Liver (tissue), 9 donors: ENCODE data around the gene DDX20. TPM values are rescaled to one million over a fixed set of nuclear protein-coding genes. Genes with fewer than 3 reads are reported as not detected.

ENCODE experiments used
- DNase-seq: peaks from one replicate; pipeline ENCODE4 v3.0.0-alpha.2; 2017; ENCODE audit warnings: low spot score
- H3K27ac ChIP-seq, 2 donors: one replicate each; pipeline ENCODE4 v1.7.0; 2013; ENCODE audit warnings: inconsistent platforms in 2 of 2, low read length in 2 of 2, control low read depth in 1 of 2, low read depth in 1 of 2, mild to moderate bottlenecking in 1 of 2
- H3K27me3 ChIP-seq, 4 donors: one replicate each; pipeline versions ENCODE4 v1.6.1 to v1.7.0; 2013; ENCODE audit warnings: low read length in 3 of 4, inconsistent platforms in 1 of 4, mild to moderate bottlenecking in 1 of 4, moderate library complexity in 1 of 4; ENCODE audit not compliant: control insufficient read depth in 4 of 4, insufficient read depth in 4 of 4
- H3K36me3 ChIP-seq, 4 donors: one replicate each; pipeline versions ENCODE4 v1.6.1 to v1.7.0; 2013; ENCODE audit warnings: low read length in 3 of 4, mild to moderate bottlenecking in 3 of 4, low read depth in 1 of 4, moderate library complexity in 1 of 4; ENCODE audit not compliant: control insufficient read depth in 4 of 4, insufficient read depth in 3 of 4
- H3K4me1 ChIP-seq, 4 donors: one replicate each; pipeline versions ENCODE4 v1.6.1 to v1.7.0; 2013; ENCODE audit warnings: low read length in 3 of 4, mild to moderate bottlenecking in 3 of 4, moderate library complexity in 1 of 4; ENCODE audit not compliant: control insufficient read depth in 4 of 4, insufficient read depth in 4 of 4
- H3K4me3 ChIP-seq, 3 donors: one replicate each; pipeline versions ENCODE4 v1.6.1 to v1.7.0; 2013; ENCODE audit warnings: low read length in 3 of 3, control low read depth in 1 of 3, low read depth in 1 of 3, mild to moderate bottlenecking in 1 of 3
- H3K9ac ChIP-seq, 2 donors: one replicate each; pipeline ENCODE4 v1.7.0; 2013; ENCODE audit warnings: low read length in 2 of 2, mild to moderate bottlenecking in 2 of 2, moderate library complexity in 2 of 2, control low read depth in 1 of 2, low read depth in 1 of 2
- H3K9me3 ChIP-seq, 4 donors: one replicate each; pipeline versions ENCODE4 v1.6.1 to v1.7.0; 2013; ENCODE audit warnings: low read length in 3 of 4; ENCODE audit not compliant: control insufficient read depth in 4 of 4
- EGR1 ChIP-seq, 2 donors: IDR thresholded peaks; 2 replicates each; pipeline ENCODE4 v1.6.1; 2016 to 2018; ENCODE audit warnings: antibody characterized with exemption in 2 of 2, low read depth in 2 of 2
- FOXA2 ChIP-seq: IDR thresholded peaks from 2 replicates; pipeline ENCODE4 v1.6.1; 2016; ENCODE audit warnings: antibody characterized with exemption
- GABPA ChIP-seq, 2 donors: IDR thresholded peaks in 1 of 2; conservative IDR thresholded peaks in 1 of 2; 2 replicates each; pipeline ENCODE4 v1.6.1; 2016; ENCODE audit warnings: antibody characterized with exemption in 2 of 2, mild to moderate bottlenecking in 1 of 2, moderate library complexity in 1 of 2
- HNF4A ChIP-seq, 2 donors: conservative IDR thresholded peaks; 2 replicates each; pipeline ENCODE4 v1.6.1; 2016; ENCODE audit warnings: antibody characterized with exemption in 2 of 2, mild to moderate bottlenecking in 2 of 2
- HNF4G ChIP-seq: IDR thresholded peaks from 2 replicates; pipeline ENCODE4 v1.6.1; 2016; ENCODE audit warnings: antibody characterized with exemption
- JUND ChIP-seq, 2 donors: IDR thresholded peaks; 2 replicates each; pipeline ENCODE4 v1.6.1; 2016; ENCODE audit warnings: antibody characterized with exemption in 2 of 2
- NR2F2 ChIP-seq: IDR thresholded peaks from 2 replicates; pipeline ENCODE4 v1.6.1; 2016; ENCODE audit warnings: antibody characterized with exemption
- RAD21 ChIP-seq, 2 donors: IDR thresholded peaks; 2 replicates each; pipeline ENCODE4 v1.6.1; 2016; ENCODE audit warnings: antibody characterized with exemption in 2 of 2, mild to moderate bottlenecking in 2 of 2
- RXRA ChIP-seq, 2 donors: IDR thresholded peaks; 2 replicates each; pipeline ENCODE4 v1.6.1; 2017 to 2018; ENCODE audit warnings: antibody characterized with exemption in 2 of 2, mild to moderate bottlenecking in 1 of 2
- SP1 ChIP-seq: IDR thresholded peaks from 2 replicates; pipeline ENCODE4 v1.6.1; 2018; ENCODE audit warnings: antibody characterized with exemption, mild to moderate bottlenecking
- TAF1 ChIP-seq: conservative IDR thresholded peaks from 2 replicates; pipeline ENCODE4 v1.6.1; 2016; ENCODE audit warnings: antibody characterized with exemption, mild to moderate bottlenecking
- YY1 ChIP-seq: IDR thresholded peaks from 2 replicates; pipeline ENCODE4 v1.6.1; 2016; ENCODE audit warnings: antibody characterized with exemption, mild to moderate bottlenecking
- WGBS: extraction: QIAGEN DNeasy Blood & Tissue Kit; methylation state at CpG from one replicate; pipeline ENCODE4 v1.1.7; 2013; 5-methylcytosine and 5-hydroxymethylcytosine counted together
- polyA plus RNA-seq, 2 donors: library from polyadenylated mRNA; stranded (reverse) in 1 of 2; unstranded in 1 of 2; fragments of 200-250 nt in 1 of 2; fragments of >200 nt in 1 of 2; fragmentation: Nextera tagmentation in 1 of 2; extraction: Ambion mirVana in 1 of 2; gene quantifications; one replicate each; pipeline versions ENCODE4 v1.2.1 to v1.2.3, GENCODE V29; 2013 to 2015
- total RNA-seq, 2 donors: library from RNA; depleted of rRNA; stranded (reverse); fragments of >200 nt; gene quantifications; one replicate each; pipeline ENCODE4 v1.2.3, GENCODE V29; 2014
- TF ChIP-seq, protein P1 (sequence below): fragments of 150-350 bp; IDR thresholded peaks from 2 replicates; pipeline ENCODE4 v1.5.1; 2017; ENCODE audit warnings: improper control_type of control experiment, low read depth, low read length; ENCODE audit not compliant: missing input control
- TF ChIP-seq, protein P2 (sequence below): IDR thresholded peaks from 2 replicates; pipeline ENCODE4 v1.6.1; 2016; ENCODE audit warnings: antibody characterized with exemption, mild to moderate bottlenecking
- TF ChIP-seq, protein P3 (sequence below): IDR thresholded peaks from 2 replicates; pipeline ENCODE4 v1.6.1; 2016; ENCODE audit warnings: antibody characterized with exemption
- donor health status: healthy.
- donor health status: healthy.
- donor health status: healthy.
- donor health status: healthy.
- donor health status: healthy.

Gene DDX20
- total and polyA plus RNA-seq, 4 donors = 2.3 to 8.6 (median 4.6) TPM

DNA sequence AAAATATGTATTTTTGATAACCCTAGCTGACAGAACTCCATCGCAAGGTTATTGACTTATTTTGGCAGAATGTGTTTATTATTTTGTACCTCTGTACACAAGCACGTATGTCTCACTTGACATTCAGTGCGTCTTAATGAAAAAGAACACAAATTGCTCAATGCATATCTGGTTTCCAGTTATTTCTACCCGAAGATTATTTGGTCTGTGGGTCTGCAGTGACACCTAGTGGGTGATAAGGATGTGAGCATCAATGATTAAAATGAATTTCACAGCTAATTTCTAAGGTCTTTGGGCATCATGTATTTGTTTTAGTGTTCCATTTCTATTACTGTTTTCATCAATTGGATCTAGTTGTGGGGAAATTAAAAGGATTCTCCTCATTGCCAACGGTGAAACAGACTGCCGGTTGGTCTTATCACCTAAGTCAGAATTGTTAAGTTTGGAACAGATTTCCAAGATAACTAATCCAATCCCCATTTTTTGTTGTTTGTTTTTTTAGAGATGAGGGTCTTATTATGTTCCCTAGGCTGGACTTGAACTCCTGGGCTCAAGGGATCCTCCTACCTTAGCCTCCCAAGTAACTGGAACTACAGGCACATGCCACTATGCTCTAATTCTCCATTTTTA, 13.9 kb downstream of the DDX20 start (continued):
- TF ChIP-seq, protein P1, sequence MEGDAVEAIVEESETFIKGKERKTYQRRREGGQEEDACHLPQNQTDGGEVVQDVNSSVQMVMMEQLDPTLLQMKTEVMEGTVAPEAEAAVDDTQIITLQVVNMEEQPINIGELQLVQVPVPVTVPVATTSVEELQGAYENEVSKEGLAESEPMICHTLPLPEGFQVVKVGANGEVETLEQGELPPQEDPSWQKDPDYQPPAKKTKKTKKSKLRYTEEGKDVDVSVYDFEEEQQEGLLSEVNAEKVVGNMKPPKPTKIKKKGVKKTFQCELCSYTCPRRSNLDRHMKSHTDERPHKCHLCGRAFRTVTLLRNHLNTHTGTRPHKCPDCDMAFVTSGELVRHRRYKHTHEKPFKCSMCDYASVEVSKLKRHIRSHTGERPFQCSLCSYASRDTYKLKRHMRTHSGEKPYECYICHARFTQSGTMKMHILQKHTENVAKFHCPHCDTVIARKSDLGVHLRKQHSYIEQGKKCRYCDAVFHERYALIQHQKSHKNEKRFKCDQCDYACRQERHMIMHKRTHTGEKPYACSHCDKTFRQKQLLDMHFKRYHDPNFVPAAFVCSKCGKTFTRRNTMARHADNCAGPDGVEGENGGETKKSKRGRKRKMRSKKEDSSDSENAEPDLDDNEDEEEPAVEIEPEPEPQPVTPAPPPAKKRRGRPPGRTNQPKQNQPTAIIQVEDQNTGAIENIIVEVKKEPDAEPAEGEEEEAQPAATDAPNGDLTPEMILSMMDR = peak; percentile 91
- no peak for TF ChIP-seq GABPA (IDR thresholded peaks at IDR 0.05 in 1 of 2, conservative IDR thresholded peaks at IDR 0.05 in 1 of 2)
- no peak for TF ChIP-seq TAF1
- no peak for TF ChIP-seq YY1
- TF ChIP-seq RXRA (IDR thresholded peaks at IDR 0.05) = peak; percentile 13 to 27
- TF ChIP-seq FOXA2 = peak; percentile 48

DNA sequence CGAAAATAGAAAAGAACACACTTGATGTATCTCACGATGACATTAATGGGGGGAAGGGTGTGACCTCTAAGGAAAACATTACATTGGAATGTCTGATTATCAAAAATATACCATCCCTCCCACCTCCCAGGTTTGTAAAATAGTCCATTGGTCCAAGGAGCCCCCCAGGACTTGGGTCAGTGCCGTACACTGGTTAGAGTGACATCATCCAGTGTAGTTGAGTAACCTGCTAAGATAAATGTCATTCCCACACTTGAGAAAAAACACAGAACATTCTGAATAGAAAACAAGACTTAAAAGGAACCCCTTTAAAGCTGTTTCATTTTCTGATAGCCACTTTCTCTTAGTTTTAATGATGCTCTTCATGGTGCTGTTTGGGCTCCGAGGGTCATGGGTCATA, 15.2 kb downstream of the DDX20 start:
- Histone ChIP-seq H3K4me1 (peaks cover 0 to 6% (median 2%) of the 10 kb centered on the region in 4 donors), H3K4me3 (no peak overlapping the region), H3K27me3 (no peaks in the 10 kb centered on the region), H3K36me3 (peaks cover 4 to 19% (median 7%) of the 10 kb centered on the region in 4 donors), H3K9ac (no peak overlapping the region), H3K27ac (no peak overlapping the region), H3K9me3 (no peaks in the 10 kb centered on the region)
- no peak for DNase-seq
- WGBS = 89% methylated on average over 4 of the region's 4 CpGs
- TF ChIP-seq SP1 = no peak
- TF ChIP-seq, protein P2, sequence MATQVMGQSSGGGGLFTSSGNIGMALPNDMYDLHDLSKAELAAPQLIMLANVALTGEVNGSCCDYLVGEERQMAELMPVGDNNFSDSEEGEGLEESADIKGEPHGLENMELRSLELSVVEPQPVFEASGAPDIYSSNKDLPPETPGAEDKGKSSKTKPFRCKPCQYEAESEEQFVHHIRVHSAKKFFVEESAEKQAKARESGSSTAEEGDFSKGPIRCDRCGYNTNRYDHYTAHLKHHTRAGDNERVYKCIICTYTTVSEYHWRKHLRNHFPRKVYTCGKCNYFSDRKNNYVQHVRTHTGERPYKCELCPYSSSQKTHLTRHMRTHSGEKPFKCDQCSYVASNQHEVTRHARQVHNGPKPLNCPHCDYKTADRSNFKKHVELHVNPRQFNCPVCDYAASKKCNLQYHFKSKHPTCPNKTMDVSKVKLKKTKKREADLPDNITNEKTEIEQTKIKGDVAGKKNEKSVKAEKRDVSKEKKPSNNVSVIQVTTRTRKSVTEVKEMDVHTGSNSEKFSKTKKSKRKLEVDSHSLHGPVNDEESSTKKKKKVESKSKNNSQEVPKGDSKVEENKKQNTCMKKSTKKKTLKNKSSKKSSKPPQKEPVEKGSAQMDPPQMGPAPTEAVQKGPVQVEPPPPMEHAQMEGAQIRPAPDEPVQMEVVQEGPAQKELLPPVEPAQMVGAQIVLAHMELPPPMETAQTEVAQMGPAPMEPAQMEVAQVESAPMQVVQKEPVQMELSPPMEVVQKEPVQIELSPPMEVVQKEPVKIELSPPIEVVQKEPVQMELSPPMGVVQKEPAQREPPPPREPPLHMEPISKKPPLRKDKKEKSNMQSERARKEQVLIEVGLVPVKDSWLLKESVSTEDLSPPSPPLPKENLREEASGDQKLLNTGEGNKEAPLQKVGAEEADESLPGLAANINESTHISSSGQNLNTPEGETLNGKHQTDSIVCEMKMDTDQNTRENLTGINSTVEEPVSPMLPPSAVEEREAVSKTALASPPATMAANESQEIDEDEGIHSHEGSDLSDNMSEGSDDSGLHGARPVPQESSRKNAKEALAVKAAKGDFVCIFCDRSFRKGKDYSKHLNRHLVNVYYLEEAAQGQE = no peak
- no peak for TF ChIP-seq NR2F2
- no peak for TF ChIP-seq JUND (IDR thresholded peaks at IDR 0.05)
- no peak for TF ChIP-seq HNF4G
- TF ChIP-seq RAD21 (IDR thresholded peaks at IDR 0.05) = no peak
- TF ChIP-seq YY1 = no peak
- no peak for TF ChIP-seq FOXA2
- TF ChIP-seq TAF1 = no peak
- no peak for TF ChIP-seq HNF4A (conservative IDR thresholded peaks at IDR 0.05)
- TF ChIP-seq GABPA (IDR thresholded peaks at IDR 0.05 in 1 of 2, conservative IDR thresholded peaks at IDR 0.05 in 1 of 2) = no peak
- TF ChIP-seq, protein P1 = no peak
- TF ChIP-seq, protein P3, sequence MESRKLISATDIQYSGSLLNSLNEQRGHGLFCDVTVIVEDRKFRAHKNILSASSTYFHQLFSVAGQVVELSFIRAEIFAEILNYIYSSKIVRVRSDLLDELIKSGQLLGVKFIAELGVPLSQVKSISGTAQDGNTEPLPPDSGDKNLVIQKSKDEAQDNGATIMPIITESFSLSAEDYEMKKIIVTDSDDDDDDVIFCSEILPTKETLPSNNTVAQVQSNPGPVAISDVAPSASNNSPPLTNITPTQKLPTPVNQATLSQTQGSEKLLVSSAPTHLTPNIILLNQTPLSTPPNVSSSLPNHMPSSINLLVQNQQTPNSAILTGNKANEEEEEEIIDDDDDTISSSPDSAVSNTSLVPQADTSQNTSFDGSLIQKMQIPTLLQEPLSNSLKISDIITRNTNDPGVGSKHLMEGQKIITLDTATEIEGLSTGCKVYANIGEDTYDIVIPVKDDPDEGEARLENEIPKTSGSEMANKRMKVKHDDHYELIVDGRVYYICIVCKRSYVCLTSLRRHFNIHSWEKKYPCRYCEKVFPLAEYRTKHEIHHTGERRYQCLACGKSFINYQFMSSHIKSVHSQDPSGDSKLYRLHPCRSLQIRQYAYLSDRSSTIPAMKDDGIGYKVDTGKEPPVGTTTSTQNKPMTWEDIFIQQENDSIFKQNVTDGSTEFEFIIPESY = no peak
- no peak for TF ChIP-seq EGR1 (IDR thresholded peaks at IDR 0.05; ENCODE audit: low read depth in 2 of 2)
